Stomach (tissue), 9 donors: ENCODE measurements around the gene SERPINE1. TPM values are rescaled to one million over a fixed set of nuclear protein-coding genes. Genes with fewer than 3 reads are reported as not detected.

Source experiments
- DNase-seq, 2 donors: peaks; one replicate each; pipeline versions ENCODE4 v3.0.0 to v3.0.0-alpha.2; 2013 to 2019
- H3K27ac ChIP-seq, 5 donors: fragments of 200-600 bp in 4 of 5; sonication (generic) in 4 of 5; one replicate each; pipeline ENCODE4 v1.5.1; 2013 to 2019; ENCODE audit warnings: mild to moderate bottlenecking in 1 of 5, moderate library complexity in 1 of 5
- H3K27me3 ChIP-seq, 3 donors: fragments of 200-600 bp; sonication (generic); one replicate each; pipeline ENCODE4 v1.5.1; 2017 to 2019; ENCODE audit warnings: mixed run types in 1 of 3
- H3K36me3 ChIP-seq, 4 donors: fragments of 200-600 bp; sonication (generic); 1 replicate in 3 of 4; 2 replicates in 1 of 4; pipeline ENCODE4 v1.5.1; 2016 to 2019
- H3K4me1 ChIP-seq, 4 donors: fragments of 200-600 bp; sonication (generic); one replicate each; pipeline ENCODE4 v1.5.1; 2016 to 2019
- H3K4me3 ChIP-seq, 4 donors: fragments of 200-600 bp; sonication (generic) in 3 of 4; one replicate each; pipeline ENCODE4 v1.5.1; 2016 to 2019; ENCODE audit warnings: mild to moderate bottlenecking in 1 of 4
- H3K9me3 ChIP-seq, 4 donors: fragments of 200-600 bp; sonication (generic); one replicate each; pipeline ENCODE4 v1.5.1; 2016 to 2019
- EP300 ChIP-seq: sonication (generic); formaldehyde crosslinking; IDR thresholded peaks from one replicate; pipeline ENCODE4 v1.6.1; 2017; ENCODE audit warnings: antibody characterized with exemption
- POLR2A ChIP-seq, 4 donors: fragments of 450-650 bp; IDR thresholded peaks; one replicate each; pipeline ENCODE4 v1.6.1; 2016; ENCODE audit warnings: antibody characterized with exemption in 4 of 4, control low read depth in 2 of 4, mild to moderate bottlenecking in 1 of 4, moderate library complexity in 1 of 4
- POLR2AphosphoS5 ChIP-seq, 3 donors: sonication (generic); formaldehyde crosslinking; IDR thresholded peaks; one replicate each; pipeline ENCODE4 v1.6.1; 2016; ENCODE audit warnings: antibody characterized with exemption in 3 of 3
- WGBS, 5 donors: extraction: QIAGEN DNeasy Blood & Tissue Kit in 3 of 5; methylation state at CpG; one replicate each; pipeline versions ENCODE4 v1.1.5 to v1.1.7; 2013 to 2018; 5-methylcytosine and 5-hydroxymethylcytosine counted together
- intact Hi-C: fragments of 100-400 bp; cut with DNase I; formaldehyde crosslinking; loops from one replicate; pipeline ENCODE4 v1.15.1; 2023; ENCODE audit warnings: low total_unique reads
- polyA plus RNA-seq, 3 donors: library from polyadenylated mRNA; stranded (reverse); fragments of 200-250 nt; gene quantifications; one replicate each; pipeline ENCODE4 v1.2.3, GENCODE V29; 2013
- small RNA-seq, 4 donors: library from RNA; depleted of rRNA; stranded (forward); fragments of <200 nt; gene quantifications; one replicate each; pipeline ENCODE3, GENCODE V24; 2016
- total RNA-seq, 5 donors: library from RNA; depleted of rRNA; stranded (reverse); fragments of >200 nt; gene quantifications; one replicate each; pipeline versions ENCODE4 v1.1.0 to v1.2.3, GENCODE V29; 2014 to 2016
- TF ChIP-seq, protein P1 (sequence below), 7 experiments: fragments of 450-650 bp in 4 of 7; fragments of 200-600 bp in 3 of 7; sonication (generic) in 3 of 7; IDR thresholded peaks; one replicate each; pipeline ENCODE4 v1.5.1; 2016 to 2019; ENCODE audit warnings: antibody characterized with exemption in 7 of 7, control low read depth in 2 of 7, mild to moderate bottlenecking in 1 of 7
- donor health status: healthy with polysubstance abuse.
- donor health status: Bipolar disorder and iron deficiency.
- donor health status: healthy.

The SERPINE1 gene
- total and polyA plus RNA-seq, 8 donors: 0.58 to 25.0 (median 6.3) TPM

DNA sequence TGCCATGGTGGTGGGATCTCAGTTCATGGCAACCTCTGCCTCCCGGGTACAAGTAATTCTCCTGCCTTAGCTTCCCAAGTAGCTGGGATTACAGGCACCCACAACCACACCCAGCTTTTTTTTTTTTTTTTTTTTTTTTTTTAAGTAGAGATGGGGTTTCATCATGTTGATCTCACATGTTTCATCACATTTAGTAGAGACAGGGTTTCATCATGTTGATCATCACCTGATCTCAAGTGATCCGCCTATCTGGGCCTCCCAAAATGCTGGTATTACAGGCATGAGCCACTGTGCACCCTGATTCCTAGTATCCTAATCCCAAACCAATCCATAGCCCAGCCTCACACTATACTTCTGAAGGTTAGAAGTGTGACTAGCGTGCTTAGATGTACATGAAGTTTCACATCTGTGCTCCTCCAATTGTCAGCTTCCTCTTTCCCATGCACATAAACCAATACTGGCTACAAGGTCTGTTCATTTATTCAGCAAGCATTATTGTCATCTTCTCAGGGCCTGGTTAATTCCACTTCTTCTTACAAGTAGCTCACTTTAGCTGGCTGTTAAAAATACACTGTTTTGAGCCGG is 60.0 kb downstream of the SERPINE1 start:
- WGBS, 5 donors: 82 to 86% (median 85%) methylated on average over 4 of the region's 4 CpGs
- no peaks in the 10 kb centered on the region for H3K9me3 ChIP-seq
- no peak overlapping the region for H3K4me3 ChIP-seq
- H3K36me3 ChIP-seq: no peaks in the 10 kb centered on the region
- DNase-seq: no peak
- intact Hi-C loops: no loop called here
- TF ChIP-seq POLR2A (IDR thresholded peaks at IDR 0.05) (no peak), POLR2AphosphoS5 (IDR thresholded peaks at IDR 0.05) (no peak), EP300 (no peak)
- TF ChIP-seq, protein P1, sequence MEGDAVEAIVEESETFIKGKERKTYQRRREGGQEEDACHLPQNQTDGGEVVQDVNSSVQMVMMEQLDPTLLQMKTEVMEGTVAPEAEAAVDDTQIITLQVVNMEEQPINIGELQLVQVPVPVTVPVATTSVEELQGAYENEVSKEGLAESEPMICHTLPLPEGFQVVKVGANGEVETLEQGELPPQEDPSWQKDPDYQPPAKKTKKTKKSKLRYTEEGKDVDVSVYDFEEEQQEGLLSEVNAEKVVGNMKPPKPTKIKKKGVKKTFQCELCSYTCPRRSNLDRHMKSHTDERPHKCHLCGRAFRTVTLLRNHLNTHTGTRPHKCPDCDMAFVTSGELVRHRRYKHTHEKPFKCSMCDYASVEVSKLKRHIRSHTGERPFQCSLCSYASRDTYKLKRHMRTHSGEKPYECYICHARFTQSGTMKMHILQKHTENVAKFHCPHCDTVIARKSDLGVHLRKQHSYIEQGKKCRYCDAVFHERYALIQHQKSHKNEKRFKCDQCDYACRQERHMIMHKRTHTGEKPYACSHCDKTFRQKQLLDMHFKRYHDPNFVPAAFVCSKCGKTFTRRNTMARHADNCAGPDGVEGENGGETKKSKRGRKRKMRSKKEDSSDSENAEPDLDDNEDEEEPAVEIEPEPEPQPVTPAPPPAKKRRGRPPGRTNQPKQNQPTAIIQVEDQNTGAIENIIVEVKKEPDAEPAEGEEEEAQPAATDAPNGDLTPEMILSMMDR (IDR thresholded peaks at IDR 0.05): no peak
- peaks cover 0 to 49% (median 8%) of the 10 kb centered on the region in 3 donors for H3K27me3 ChIP-seq
- peaks cover 0 to 7% (median 0%) of the 10 kb centered on the region in 4 donors for H3K4me1 ChIP-seq
- H3K27ac ChIP-seq: no peak overlapping the region

Small RNAs within 50 kb of the gene (small RNA-seq; reads per million reads assigned to genes)
- 0 reads per million in 4 donors for gene MIR4653

Other genes with a start within 250 kb of the SERPINE1 start
- gene UFSP1, start 237.4 kb upstream of the SERPINE1 start, total RNA-seq: 10 to 100 TPM in 1 of 5 donors, under 1 TPM in 1, not detected in 3; 0.73 to 22.6 TPM
- 1 to 10 TPM; 2.0 to 4.3 (median 4.1) TPM for gene UFSP1, start 237.4 kb upstream of the SERPINE1 start, polyA plus RNA-seq
- 1 to 10 TPM in 1 of 5 donors, under 1 TPM in 1, not detected in 3; 0.43 to 2.4 TPM for gene ACHE, start 231.2 kb upstream of the SERPINE1 start, total RNA-seq
- gene ACHE, start 231.2 kb upstream of the SERPINE1 start, polyA plus RNA-seq: 1 to 10 TPM in 1 of 3 donors, under 1 TPM in 2; 0.25 to 1.5 (median 0.31) TPM
- gene MUC3A, start 177.6 kb upstream of the SERPINE1 start, total RNA-seq: 100 to 1,000 TPM in 1 of 5 donors, 1 to 10 TPM in 3, under 1 TPM in 1; 0.45 to 527 (median 1.9) TPM
- gene MUC3A, start 177.6 kb upstream of the SERPINE1 start, polyA plus RNA-seq: under 1 TPM; 0.45 to 0.76 (median 0.62) TPM
- gene MUC12, start 157.5 kb upstream of the SERPINE1 start, total RNA-seq: 10 to 100 TPM in 1 of 5 donors, under 1 TPM in 3, not detected in 1; under 0.01 to 76.8 (median 0.58) TPM
- gene MUC12, start 157.5 kb upstream of the SERPINE1 start, polyA plus RNA-seq: 10 to 100 TPM in 1 of 3 donors, 1 to 10 TPM in 2; 1.4 to 13.9 (median 5.5) TPM
- gene MUC17, start 107.0 kb upstream of the SERPINE1 start, total RNA-seq: under 1 TPM in 1 of 5 donors, not detected in 4; 0.73 TPM
- not detected for gene MUC17, start 107.0 kb upstream of the SERPINE1 start, polyA plus RNA-seq
- 10 to 100 TPM; 13.6 to 41.1 (median 24.6) TPM for gene TRIM56, start 41.6 kb upstream of the SERPINE1 start, total RNA-seq
- 1 to 10 TPM; 7.5 to 9.8 (median 8.3) TPM for gene TRIM56, start 41.6 kb upstream of the SERPINE1 start, polyA plus RNA-seq
- gene AP1S1, start 27.4 kb downstream of the SERPINE1 start, total RNA-seq: 10 to 100 TPM in 3 of 5 donors, 1 to 10 TPM in 1, not detected in 1; 2.7 to 54.9 (median 17.6) TPM
- 10 to 100 TPM; 34.7 to 71.2 (median 62.3) TPM for gene AP1S1, start 27.4 kb downstream of the SERPINE1 start, polyA plus RNA-seq
- gene VGF, start 38.5 kb downstream of the SERPINE1 start, total RNA-seq: 1 to 10 TPM in 1 of 5 donors, under 1 TPM in 1, not detected in 3; 0.55 to 5.8 TPM
- gene VGF, start 38.5 kb downstream of the SERPINE1 start, polyA plus RNA-seq: under 1 TPM in 2 of 3 donors, not detected in 1; 0.15 to 0.75 TPM
- not detected for gene NAT16, start 53.2 kb downstream of the SERPINE1 start, total RNA-seq
- under 1 TPM in 1 of 3 donors, not detected in 2; 0.05 TPM for gene NAT16, start 53.2 kb downstream of the SERPINE1 start, polyA plus RNA-seq
- 1 to 10 TPM in 2 of 5 donors, not detected in 3; 1.7 to 2.3 TPM for gene MOGAT3, start 73.9 kb downstream of the SERPINE1 start, total RNA-seq
- not detected for gene MOGAT3, start 73.9 kb downstream of the SERPINE1 start, polyA plus RNA-seq
- 100 to 1,000 TPM in 1 of 5 donors, 10 to 100 TPM in 4; 23.1 to 260 (median 46.7) TPM for gene PLOD3, start 90.5 kb downstream of the SERPINE1 start, total RNA-seq
- 10 to 100 TPM; 12.4 to 32.4 (median 30.1) TPM for gene PLOD3, start 90.5 kb downstream of the SERPINE1 start, polyA plus RNA-seq
- 100 to 1,000 TPM in 2 of 5 donors, 10 to 100 TPM in 3; 22.8 to 170 (median 61.3) TPM for gene ZNHIT1, start 91.1 kb downstream of the SERPINE1 start, total RNA-seq
- 100 to 1,000 TPM; 117 to 169 (median 165) TPM for gene ZNHIT1, start 91.1 kb downstream of the SERPINE1 start, polyA plus RNA-seq
- 100 to 1,000 TPM in 1 of 5 donors, 10 to 100 TPM in 2, 1 to 10 TPM in 2; 1.2 to 131 (median 17.0) TPM for gene CLDN15, start 110.7 kb downstream of the SERPINE1 start, total RNA-seq
- gene CLDN15, start 110.7 kb downstream of the SERPINE1 start, polyA plus RNA-seq: 1 to 10 TPM; 4.2 to 7.6 (median 4.4) TPM
- gene FIS1, start 118.0 kb downstream of the SERPINE1 start, total RNA-seq: 100 to 1,000 TPM in 4 of 5 donors, 10 to 100 TPM in 1; 72.4 to 245 (median 192) TPM
- gene FIS1, start 118.0 kb downstream of the SERPINE1 start, polyA plus RNA-seq: 100 to 1,000 TPM; 193 to 329 (median 284) TPM
- 10 to 100 TPM in 4 of 5 donors, 1 to 10 TPM in 1; 4.6 to 36.4 (median 13.4) TPM for gene IFT22, start 194.7 kb downstream of the SERPINE1 start, total RNA-seq
- gene IFT22, start 194.7 kb downstream of the SERPINE1 start, polyA plus RNA-seq: 10 to 100 TPM; 20.5 to 31.2 (median 22.6) TPM
- gene COL26A1, start 235.8 kb downstream of the SERPINE1 start, total RNA-seq: under 1 TPM in 1 of 5 donors, not detected in 4; 0.55 TPM
- gene COL26A1, start 235.8 kb downstream of the SERPINE1 start, polyA plus RNA-seq: under 1 TPM in 2 of 3 donors, not detected in 1; 0.20 to 0.31 TPM